Measurements from ENCODE around the gene ANKRD13C.

DNA sequence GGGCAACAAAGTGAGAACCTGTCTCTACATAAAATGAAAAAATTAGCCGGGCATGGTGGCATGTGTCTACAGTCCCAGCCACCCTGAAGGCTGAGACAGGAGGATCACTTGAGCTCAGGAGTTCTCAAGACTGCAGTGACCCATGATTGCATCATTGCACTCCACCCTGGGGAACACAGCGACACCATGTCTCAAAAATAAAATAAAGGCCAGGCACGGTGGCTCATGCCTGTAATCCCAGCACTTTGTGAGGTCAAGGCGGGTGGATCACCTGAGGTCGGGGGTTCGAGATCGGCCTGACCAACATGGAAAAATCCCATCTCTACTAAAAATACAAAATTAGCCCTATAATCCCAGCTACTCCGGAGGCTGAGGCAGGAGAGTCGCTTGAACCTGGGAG lies 20.1 kb downstream of the ANKRD13C start:
- TF ChIP-seq, protein P1, sequence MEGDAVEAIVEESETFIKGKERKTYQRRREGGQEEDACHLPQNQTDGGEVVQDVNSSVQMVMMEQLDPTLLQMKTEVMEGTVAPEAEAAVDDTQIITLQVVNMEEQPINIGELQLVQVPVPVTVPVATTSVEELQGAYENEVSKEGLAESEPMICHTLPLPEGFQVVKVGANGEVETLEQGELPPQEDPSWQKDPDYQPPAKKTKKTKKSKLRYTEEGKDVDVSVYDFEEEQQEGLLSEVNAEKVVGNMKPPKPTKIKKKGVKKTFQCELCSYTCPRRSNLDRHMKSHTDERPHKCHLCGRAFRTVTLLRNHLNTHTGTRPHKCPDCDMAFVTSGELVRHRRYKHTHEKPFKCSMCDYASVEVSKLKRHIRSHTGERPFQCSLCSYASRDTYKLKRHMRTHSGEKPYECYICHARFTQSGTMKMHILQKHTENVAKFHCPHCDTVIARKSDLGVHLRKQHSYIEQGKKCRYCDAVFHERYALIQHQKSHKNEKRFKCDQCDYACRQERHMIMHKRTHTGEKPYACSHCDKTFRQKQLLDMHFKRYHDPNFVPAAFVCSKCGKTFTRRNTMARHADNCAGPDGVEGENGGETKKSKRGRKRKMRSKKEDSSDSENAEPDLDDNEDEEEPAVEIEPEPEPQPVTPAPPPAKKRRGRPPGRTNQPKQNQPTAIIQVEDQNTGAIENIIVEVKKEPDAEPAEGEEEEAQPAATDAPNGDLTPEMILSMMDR (IDR thresholded peaks at IDR 0.05; ENCODE audit: borderline replicate concordance, extremely low read depth, low read length, poor library complexity, severe bottlenecking) = no peak
- no peak for TF ChIP-seq EZH2 (IDR thresholded peaks at IDR 0.05; ENCODE audit: borderline replicate concordance, low read depth, low read length, severe bottlenecking)
